H9 (cell line): ENCODE data around the gene SHISA9. TPM values are rescaled to one million over a fixed set of nuclear protein-coding genes. Genes with fewer than 3 reads are reported as not detected.

Experiments
- DNase-seq: peaks from one replicate; pipeline ENCODE4 v3.0.0-alpha.2; 2017
- H2AFZ ChIP-seq: one replicate; pipeline ENCODE4 v1.6.1; 2013; ENCODE audit warnings: mild to moderate bottlenecking, low read length, control low read depth, moderate library complexity
- H2AK5ac ChIP-seq: 2 replicates; pipeline ENCODE4 v1.6.1; 2013; ENCODE audit warnings: low read length, control low read depth, mixed read lengths; ENCODE audit not compliant: insufficient read length
- H2BK120ac ChIP-seq: one replicate; pipeline ENCODE4 v1.6.1; 2013; ENCODE audit warnings: low read depth, mild to moderate bottlenecking, low read length, control low read depth, inconsistent platforms; ENCODE audit not compliant: poor library complexity, severe bottlenecking
- H2BK12ac ChIP-seq: 2 replicates; pipeline ENCODE4 v1.6.1; 2013; ENCODE audit warnings: low read length, control low read depth, mixed read lengths, low read depth; ENCODE audit not compliant: insufficient read length
- H2BK15ac ChIP-seq: 2 replicates; pipeline ENCODE4 v1.6.1; 2013; ENCODE audit warnings: low read depth, low read length, control low read depth
- H2BK20ac ChIP-seq: one replicate; pipeline ENCODE4 v1.6.1; 2013; ENCODE audit warnings: low read depth, mild to moderate bottlenecking, low read length, control low read depth, inconsistent platforms; ENCODE audit not compliant: poor library complexity, severe bottlenecking
- H2BK5ac ChIP-seq: 2 replicates; pipeline ENCODE4 v1.6.1; 2013; ENCODE audit warnings: low read length, control low read depth, mixed read lengths; ENCODE audit not compliant: insufficient read length
- H3K14ac ChIP-seq: 2 replicates; pipeline ENCODE4 v1.6.1; 2013; ENCODE audit warnings: low read length, control low read depth; ENCODE audit not compliant: insufficient read depth
- H3K18ac ChIP-seq: 2 replicates; pipeline ENCODE4 v1.6.1; 2013; ENCODE audit warnings: low read depth, mild to moderate bottlenecking, mixed read lengths, low read length, control low read depth; ENCODE audit not compliant: insufficient read length
- H3K23ac ChIP-seq: 2 replicates; pipeline ENCODE4 v1.6.1; 2013; ENCODE audit warnings: low read length, control low read depth, mixed read lengths, low read depth; ENCODE audit not compliant: insufficient read length
- H3K23me2 ChIP-seq: 2 replicates; pipeline ENCODE4 v1.6.1; 2013; ENCODE audit warnings: low read depth, mild to moderate bottlenecking, mixed read lengths, low read length, control low read depth; ENCODE audit not compliant: insufficient read length, poor library complexity, severe bottlenecking
- H3K27ac ChIP-seq: 2 replicates; pipeline ENCODE4 v1.5.1; 2013; ENCODE audit warnings: low read length, control low read depth, mixed read lengths, low read depth; ENCODE audit not compliant: insufficient read length
- H3K27me3 ChIP-seq: 2 replicates; pipeline ENCODE4 v1.6.1; 2013; ENCODE audit warnings: low read length, control low read depth, inconsistent platforms; ENCODE audit not compliant: insufficient read depth
- H3K4ac ChIP-seq: 2 replicates; pipeline ENCODE4 v1.6.1; 2013; ENCODE audit warnings: low read depth, mild to moderate bottlenecking, control low read depth, inconsistent platforms, low read length, moderate library complexity
- H3K4me1 ChIP-seq: 2 replicates; pipeline ENCODE4 v1.6.1; 2013; ENCODE audit warnings: low read length, control low read depth, inconsistent platforms; ENCODE audit not compliant: insufficient read depth
- H3K4me2 ChIP-seq: 2 replicates; pipeline ENCODE4 v1.6.1; 2013; ENCODE audit warnings: low read length, control low read depth, mixed read lengths; ENCODE audit not compliant: insufficient read length, insufficient read depth
- H3K56ac ChIP-seq: 2 replicates; pipeline ENCODE4 v1.6.1; 2013; ENCODE audit warnings: low read depth, mild to moderate bottlenecking, mixed read lengths, low read length, control low read depth; ENCODE audit not compliant: insufficient read length
- H3K79me1 ChIP-seq: 2 replicates; pipeline ENCODE4 v1.6.1; 2013; ENCODE audit warnings: low read depth, mild to moderate bottlenecking, moderate library complexity, low read length, control low read depth, inconsistent platforms; ENCODE audit not compliant: insufficient read depth, poor library complexity, severe bottlenecking
- H3K79me2 ChIP-seq: 2 replicates; pipeline ENCODE4 v1.6.1; 2013; ENCODE audit warnings: low read length, control low read depth, inconsistent platforms; ENCODE audit not compliant: insufficient read depth
- H3K9ac ChIP-seq: 2 replicates; pipeline ENCODE4 v1.6.1; 2013; ENCODE audit warnings: low read length, control low read depth, mixed read lengths; ENCODE audit not compliant: insufficient read length; ENCODE audit errors: extremely low read depth
- H3K9me3 ChIP-seq: one replicate; pipeline ENCODE4 v1.6.1; 2013; ENCODE audit warnings: low read depth, low read length, inconsistent platforms; ENCODE audit not compliant: control insufficient read depth
- H3T11ph ChIP-seq: one replicate; pipeline ENCODE4 v1.6.1; 2013; ENCODE audit warnings: mild to moderate bottlenecking, low read length, control low read depth, inconsistent platforms
- H4K20me1 ChIP-seq: one replicate; pipeline ENCODE4 v1.6.1; 2013; ENCODE audit not compliant: control insufficient read depth, insufficient read length, insufficient read depth
- H4K5ac ChIP-seq: 2 replicates; pipeline ENCODE4 v1.6.1; 2013; ENCODE audit warnings: low read depth, mild to moderate bottlenecking, mixed read lengths, low read length, control low read depth; ENCODE audit not compliant: insufficient read length
- H4K8ac ChIP-seq: replicated peaks from 2 replicates; pipeline ENCODE4 v1.6.1; 2013; ENCODE audit warnings: low read length, control low read depth, mixed read lengths, low read depth; ENCODE audit not compliant: insufficient read length
- H4K91ac ChIP-seq: 2 replicates; pipeline ENCODE4 v1.6.1; 2013; ENCODE audit warnings: low read depth, mild to moderate bottlenecking, moderate library complexity, mixed read lengths, low read length, control low read depth; ENCODE audit not compliant: insufficient read length
- H3K27ac Mint-ChIP-seq, 3 experiments: 2 replicates in 2 of 3; 3 replicates in 1 of 3; pipeline ENCODE4 v1.8.0; 2020 to 2021; ENCODE audit warnings: mixed read lengths in 3 of 3, mild to moderate bottlenecking in 1 of 3, moderate library complexity in 1 of 3
- H3K27me3 Mint-ChIP-seq: 2 replicates; pipeline ENCODE4 v1.8.0; 2021; ENCODE audit warnings: low read depth, mild to moderate bottlenecking, moderate library complexity, mixed read lengths
- H3K36me3 Mint-ChIP-seq, 3 experiments: 2 replicates in 2 of 3; 3 replicates in 1 of 3; pipeline ENCODE4 v1.8.0; 2020 to 2021; ENCODE audit warnings: low read depth in 3 of 3, mixed read lengths in 3 of 3; ENCODE audit not compliant: insufficient read depth in 1 of 3
- H3K4me1 Mint-ChIP-seq, 2 experiments: 2 replicates each; pipeline ENCODE4 v1.8.0; 2020; ENCODE audit warnings: mixed read lengths in 2 of 2
- H3K4me3 Mint-ChIP-seq, 2 experiments: 2 replicates in 1 of 2; 3 replicates in 1 of 2; pipeline ENCODE4 v1.8.0; 2020 to 2021; ENCODE audit warnings: mild to moderate bottlenecking in 2 of 2, mixed read lengths in 2 of 2, moderate library complexity in 1 of 2
- H3K9me3 Mint-ChIP-seq, 2 experiments: 2 replicates in 1 of 2; 3 replicates in 1 of 2; pipeline ENCODE4 v1.8.0; 2020; ENCODE audit warnings: mild to moderate bottlenecking in 2 of 2, mixed read lengths in 2 of 2, moderate library complexity in 1 of 2
- WGBS: extraction: QIAGEN DNeasy Blood & Tissue Kit; methylation state at CpG from one replicate; pipeline ENCODE4 v1.1.7; 2013; ENCODE audit warnings: missing lambda C conversion rate, low lambda C conversion rate, mixed read lengths; ENCODE audit not compliant: insufficient read length; ENCODE audit errors: extremely low coverage; 5-methylcytosine and 5-hydroxymethylcytosine counted together
- total RNA-seq: library from RNA; stranded (reverse); gene quantifications from 2 replicates; pipeline ENCODE4 v1.2.1, GENCODE V29; 2021
- TF ChIP-seq, protein P1 (sequence below): fragments of 200-600 bp; sonication (generic); conservative IDR thresholded peaks from 3 replicates; pipeline ENCODE4 v1.8.0; 2021; ENCODE audit warnings: antibody characterized with exemption, mild to moderate bottlenecking

The SHISA9 gene
- total RNA-seq, 1 experiment from 2014 or later, result 7.0 TPM

DNA sequence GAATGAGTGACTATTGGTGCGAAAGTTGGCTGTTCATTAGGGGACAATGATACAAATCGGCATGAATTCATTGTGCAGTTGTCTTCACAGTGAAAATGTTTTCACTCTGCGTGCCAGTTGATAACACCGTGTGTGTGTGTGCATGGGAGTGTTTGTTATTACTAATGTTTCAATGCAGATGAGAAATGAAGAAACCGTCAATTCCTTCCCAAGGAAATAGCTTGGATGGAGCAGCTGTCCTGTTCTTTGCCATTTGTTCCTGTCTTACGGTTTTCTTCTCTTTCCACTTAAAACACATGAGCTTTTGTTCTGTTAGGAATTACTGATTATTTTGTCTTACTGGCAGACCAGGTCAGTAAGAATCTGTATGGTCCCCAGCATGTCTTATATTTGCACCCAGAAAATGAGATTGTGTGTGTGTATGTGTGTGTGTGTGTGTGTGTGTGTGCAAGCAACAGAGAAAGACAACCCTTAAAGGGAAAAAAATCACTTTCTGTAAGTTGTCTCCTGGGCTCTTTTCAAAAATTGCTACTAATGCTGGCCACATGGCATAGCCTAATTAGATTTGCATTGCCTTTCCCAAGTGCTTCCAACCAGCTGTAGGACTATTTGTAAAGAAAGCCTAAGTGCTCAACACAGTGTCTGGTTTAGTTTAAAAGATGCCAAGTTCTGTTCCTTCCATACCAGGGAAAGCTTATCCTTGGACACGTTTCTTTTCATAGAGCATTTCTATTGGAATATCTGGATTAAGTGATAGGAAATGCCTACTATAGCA lies 23.8 kb downstream of the SHISA9 start:
- no CpG with 5 or more reads among the region's 7 CpGs for WGBS
- H2BK120ac ChIP-seq, result no peak overlapping the region

More for the DNA sequence above, 23.8 kb downstream of the SHISA9 start:
- no peaks in the 10 kb centered on the region; a peak in 1 of 5 replicates for H3K9me3 Mint-ChIP-seq
- H3K23me2 ChIP-seq, result no peaks in the 10 kb centered on the region
- H4K8ac ChIP-seq, result no peak overlapping the region
- no peak overlapping the region for H3K27ac ChIP-seq
- no peak overlapping the region for H2AFZ ChIP-seq
- no peak overlapping the region for H3T11ph ChIP-seq
- no peak overlapping the region for H3K27ac Mint-ChIP-seq
- H3K14ac ChIP-seq, result no peak overlapping the region
- H3K79me2 ChIP-seq, result no peaks in the 10 kb centered on the region; the same call in 1 of the 2 replicates
- H2AK5ac ChIP-seq, result no peak overlapping the region
- no peaks in the 10 kb centered on the region for H3K4me1 Mint-ChIP-seq
- H3K18ac ChIP-seq, result no peak overlapping the region
- H3K56ac ChIP-seq, result no peak overlapping the region
- H3K4ac ChIP-seq, result no peak overlapping the region
- H3K9me3 ChIP-seq, result no peaks in the 10 kb centered on the region
- H2BK12ac ChIP-seq, result no peak overlapping the region
- no peak overlapping the region for H2BK15ac ChIP-seq
- H3K27me3 ChIP-seq, result no peaks in the 10 kb centered on the region
- H3K4me2 ChIP-seq, result no peak overlapping the region
- peaks cover 7% of the 10 kb centered on the region for H3K79me1 ChIP-seq
- H3K4me1 ChIP-seq, result no peaks in the 10 kb centered on the region
- H4K91ac ChIP-seq, result no peak overlapping the region
- no peaks in the 10 kb centered on the region; the same call in 1 of the 2 replicates for H3K27me3 Mint-ChIP-seq
- H4K5ac ChIP-seq, result no peak overlapping the region
- no peak overlapping the region for H3K9ac ChIP-seq
- DNase-seq, result no peak
- no peak overlapping the region for H2BK20ac ChIP-seq
- H4K20me1 ChIP-seq, result no peaks in the 10 kb centered on the region
- H3K36me3 Mint-ChIP-seq, result peaks cover 0 to 13% (median 0%) of the 10 kb centered on the region in 3 experiments; a peak in 4 of 7 replicates
- H2BK5ac ChIP-seq, result no peak overlapping the region
- no peak overlapping the region for H3K4me3 Mint-ChIP-seq
- no peak overlapping the region for H3K23ac ChIP-seq
- TF ChIP-seq, protein P1, sequence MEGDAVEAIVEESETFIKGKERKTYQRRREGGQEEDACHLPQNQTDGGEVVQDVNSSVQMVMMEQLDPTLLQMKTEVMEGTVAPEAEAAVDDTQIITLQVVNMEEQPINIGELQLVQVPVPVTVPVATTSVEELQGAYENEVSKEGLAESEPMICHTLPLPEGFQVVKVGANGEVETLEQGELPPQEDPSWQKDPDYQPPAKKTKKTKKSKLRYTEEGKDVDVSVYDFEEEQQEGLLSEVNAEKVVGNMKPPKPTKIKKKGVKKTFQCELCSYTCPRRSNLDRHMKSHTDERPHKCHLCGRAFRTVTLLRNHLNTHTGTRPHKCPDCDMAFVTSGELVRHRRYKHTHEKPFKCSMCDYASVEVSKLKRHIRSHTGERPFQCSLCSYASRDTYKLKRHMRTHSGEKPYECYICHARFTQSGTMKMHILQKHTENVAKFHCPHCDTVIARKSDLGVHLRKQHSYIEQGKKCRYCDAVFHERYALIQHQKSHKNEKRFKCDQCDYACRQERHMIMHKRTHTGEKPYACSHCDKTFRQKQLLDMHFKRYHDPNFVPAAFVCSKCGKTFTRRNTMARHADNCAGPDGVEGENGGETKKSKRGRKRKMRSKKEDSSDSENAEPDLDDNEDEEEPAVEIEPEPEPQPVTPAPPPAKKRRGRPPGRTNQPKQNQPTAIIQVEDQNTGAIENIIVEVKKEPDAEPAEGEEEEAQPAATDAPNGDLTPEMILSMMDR, result no peak
